Activated CD8-positive, alpha-beta memory T cell treated with anti-CD3 and anti-CD28 coated beads, Interleukin-2, amount 50 U/mL, for 48 hours (primary cell): ENCODE data around the gene IRX3.
"Not testable (repeated sequence)": the region's sequence is repeated elsewhere in the genome, so short reads cannot be mapped to it uniquely, and the experiment has no call there.

Source experiments
- DNase-seq: peaks from one replicate; pipeline ENCODE4 v3.0.0-alpha.2; 2020

Gene IRX3

DNA sequence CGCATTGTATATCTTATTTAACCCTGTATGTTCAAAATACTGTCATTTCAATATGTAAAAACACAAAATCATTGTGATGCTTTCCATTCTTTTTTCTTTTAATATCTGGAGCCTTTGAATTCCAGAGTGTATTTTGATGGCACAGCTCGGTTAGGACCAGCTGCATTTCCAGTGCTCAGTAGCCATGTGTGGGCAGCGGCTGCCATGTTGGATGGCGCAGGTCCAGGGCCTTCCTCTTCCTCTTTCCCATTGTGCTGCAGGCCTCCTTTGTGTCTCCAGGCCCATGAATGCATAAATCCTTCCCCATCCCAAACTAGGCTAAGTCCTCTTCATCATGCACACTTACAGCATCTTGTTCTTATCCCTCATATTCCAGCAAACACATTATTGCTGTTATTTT is 13.0 kb downstream of the IRX3 start:
- DNase-seq: no peak

DNA sequence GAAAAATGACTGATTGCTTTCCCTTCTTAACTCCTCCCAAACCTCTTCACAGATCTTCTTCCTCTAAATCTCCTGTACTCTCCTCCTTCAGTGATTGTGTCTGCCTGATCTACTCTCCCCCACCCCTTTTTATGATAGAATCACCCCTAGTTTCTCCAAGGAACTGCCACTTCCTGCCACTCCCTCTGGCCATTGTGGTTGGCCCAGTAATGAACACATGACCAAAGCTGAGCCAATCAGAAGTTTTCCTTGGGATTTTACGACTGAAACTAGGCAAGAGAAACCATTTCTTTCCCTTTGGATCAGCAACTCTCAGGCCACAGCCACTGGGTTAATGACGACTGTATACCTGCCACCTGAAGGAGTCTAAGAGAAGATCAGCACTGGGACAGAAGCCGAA is 15.9 kb downstream of the IRX3 start:
- DNase-seq: no peak

- DNase-seq: no peak
These were observed 17.1 kb downstream of the IRX3 start for GRCh38 chr16:54269461-54269860.

DNA sequence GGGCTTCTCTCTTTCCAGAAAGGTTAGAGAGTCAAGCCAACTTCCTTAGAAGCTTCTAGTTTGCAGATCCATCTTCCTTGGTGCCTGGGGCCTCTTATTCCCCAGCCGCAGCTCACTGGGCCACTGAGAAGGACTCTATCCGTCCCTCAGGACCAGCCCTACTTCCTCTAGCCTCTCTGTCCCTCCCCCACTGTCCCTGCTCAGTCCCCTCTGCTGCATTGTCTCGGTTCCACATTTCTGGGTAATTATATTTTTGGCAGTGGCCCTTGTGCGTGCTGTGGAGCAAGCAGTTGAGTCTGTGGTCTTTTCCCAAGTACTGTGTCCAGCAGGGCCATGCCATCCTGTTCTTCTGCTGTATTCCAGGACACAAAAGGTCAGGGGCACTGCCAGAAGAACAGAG is 17.8 kb downstream of the IRX3 start:
- peak; percentile 15 for DNase-seq

- peak; percentile 1 for DNase-seq
These were observed 18.2 kb downstream of the IRX3 start for GRCh38 chr16:54268340-54268739.

DNA sequence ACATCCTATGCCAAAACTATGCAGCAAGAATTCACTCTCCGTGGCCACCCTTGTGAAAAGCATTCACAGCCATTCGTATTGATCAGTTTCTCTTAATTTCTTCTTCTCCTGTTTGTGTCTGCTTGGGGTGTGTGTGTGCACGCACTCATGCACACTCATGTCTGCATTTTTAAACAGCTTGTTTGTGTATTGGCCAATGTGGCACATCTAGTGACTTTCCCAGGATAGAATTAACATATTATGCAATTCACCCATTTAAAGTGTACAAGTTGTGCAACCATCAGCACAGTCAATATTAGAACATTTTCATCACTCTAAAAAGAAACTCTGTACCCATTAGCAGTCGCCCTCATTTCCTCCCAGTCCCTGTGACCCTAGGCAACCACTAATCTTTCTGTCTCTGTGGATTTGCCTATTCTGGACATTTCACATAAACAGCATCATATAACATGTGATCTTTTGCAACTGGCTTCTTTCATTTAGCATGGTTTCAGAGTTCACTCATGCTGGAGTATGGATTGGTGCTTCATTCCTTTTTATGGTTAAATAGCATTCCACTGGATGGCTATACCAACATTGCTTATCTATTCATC is 20.1 kb downstream of the IRX3 start:
- DNase-seq: no peak

- no peak for DNase-seq
These were observed 20.9 kb downstream of the IRX3 start for GRCh38 chr16:54265575-54266107.

DNA sequence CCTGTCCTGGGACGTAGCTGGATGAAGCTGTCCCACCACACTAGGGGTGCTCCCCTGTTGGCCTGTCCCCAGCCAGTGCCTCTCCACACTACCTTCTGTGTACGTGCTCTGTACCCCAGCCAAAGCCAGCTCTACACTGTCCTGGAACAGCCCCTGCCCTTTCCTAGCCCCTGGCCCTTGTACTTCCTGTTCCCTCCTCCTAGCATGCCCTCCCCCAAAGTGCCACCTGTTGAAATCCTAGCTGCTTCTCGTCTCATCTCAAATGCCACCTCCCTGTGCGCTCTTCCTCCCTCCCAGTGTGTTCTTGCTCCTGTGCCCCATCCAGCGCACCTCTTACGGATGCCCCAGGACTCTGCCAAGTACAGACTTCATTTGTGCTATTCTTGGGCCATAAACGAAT is 33.5 kb downstream of the IRX3 start:
- DNase-seq: no peak

- DNase-seq: no peak
These were observed 37.5 kb downstream of the IRX3 start for GRCh38 chr16:54248863-54249710.

DNA sequence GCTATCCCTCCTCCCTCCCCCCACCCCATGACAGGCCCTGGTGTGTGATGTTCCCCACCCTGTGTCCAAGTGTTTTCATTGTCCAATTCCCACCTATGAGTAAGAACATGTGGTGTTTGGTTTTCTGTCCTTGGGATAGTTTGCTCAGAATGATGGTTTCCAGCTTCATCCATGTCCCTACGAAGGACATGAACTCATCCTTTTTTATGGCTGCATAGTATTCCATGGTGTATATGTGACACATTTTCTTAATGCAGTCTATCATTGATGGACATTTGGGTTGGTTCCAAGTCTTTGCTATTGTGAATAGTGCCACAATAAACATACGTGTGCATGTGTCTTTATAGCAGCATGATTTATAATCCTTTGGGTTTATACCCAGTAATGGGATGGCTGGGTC is 38.9 kb downstream of the IRX3 start:
- not testable (repeated sequence) for DNase-seq

GRCh38 chr16:54246454-54246821 is 40.1 kb downstream of the IRX3 start:
- DNase-seq: no peak

DNA sequence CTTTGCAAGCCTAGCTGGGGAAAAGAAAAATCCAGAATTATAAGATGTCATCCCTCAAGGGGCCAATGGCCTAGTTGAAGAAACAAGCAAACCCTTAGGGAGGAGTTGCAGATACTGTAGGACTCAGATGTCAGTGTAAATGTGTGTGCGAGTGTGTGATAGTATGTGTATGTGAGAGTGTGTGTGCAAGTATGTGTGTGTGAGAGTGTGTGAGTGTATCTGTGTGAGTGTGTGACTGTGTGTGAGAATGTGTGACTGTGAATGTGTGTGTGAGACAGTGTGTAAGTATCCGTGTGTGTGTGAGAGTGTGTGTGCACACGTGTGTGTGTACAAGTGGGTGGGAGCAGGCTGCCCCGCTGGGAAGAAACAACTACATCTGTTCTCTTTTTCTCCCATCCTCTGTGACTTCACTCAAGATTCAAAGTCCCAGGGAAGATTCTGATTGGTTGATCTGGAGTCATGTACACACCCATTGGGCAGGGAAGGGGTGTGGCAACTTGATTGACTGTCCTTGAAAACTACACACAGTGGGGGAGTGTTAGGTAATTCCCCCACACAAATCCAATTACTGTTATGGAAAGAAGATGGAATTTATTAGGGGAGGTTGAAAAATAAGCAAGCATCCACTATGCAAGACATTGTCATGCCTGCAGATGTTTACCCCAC is 40.7 kb downstream of the IRX3 start:
- no peak for DNase-seq

- DNase-seq: no peak
These were observed 42.3 kb downstream of the IRX3 start for GRCh38 chr16:54244061-54244886.

- DNase-seq: no peak
These were observed 43.4 kb downstream of the IRX3 start for GRCh38 chr16:54243202-54243601.

DNA sequence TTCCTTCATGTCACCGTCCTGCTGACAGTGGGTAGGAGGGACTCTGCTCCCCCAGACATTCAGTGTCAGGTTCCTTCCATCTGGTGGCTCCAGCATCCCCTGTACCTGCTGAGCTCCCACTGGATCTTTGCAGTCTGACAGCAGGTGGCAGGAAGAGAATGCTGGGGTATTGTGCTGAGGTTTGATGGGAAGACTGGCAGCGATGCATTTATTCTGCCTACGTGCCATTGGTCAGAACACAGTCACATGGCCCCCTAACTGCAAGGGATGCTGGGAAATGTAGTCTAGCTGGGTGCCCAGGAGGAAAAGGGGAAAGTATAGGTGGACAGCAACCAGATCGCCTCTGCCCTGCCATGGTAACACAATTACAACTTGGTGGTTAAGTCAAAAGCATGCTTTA is 44.4 kb downstream of the IRX3 start:
- no peak for DNase-seq

DNA sequence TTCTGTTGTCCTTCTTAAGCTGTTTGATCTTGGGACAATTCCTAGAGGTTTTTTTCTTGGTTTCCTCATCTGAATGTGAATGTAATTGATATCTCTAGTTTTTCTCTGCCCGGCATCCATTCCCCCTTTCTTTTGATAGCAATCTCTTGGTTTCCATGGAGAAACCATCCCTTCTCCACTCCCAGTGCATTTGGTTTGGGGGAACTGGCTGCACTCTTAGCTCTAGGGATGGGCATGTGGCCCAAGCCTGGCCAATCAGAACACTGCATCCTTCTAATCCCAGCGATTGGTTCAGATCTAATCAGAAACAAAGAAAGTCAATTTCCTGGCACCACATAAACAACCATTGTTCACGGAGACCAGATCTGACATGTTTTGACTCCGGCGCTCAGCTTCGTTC is 45.1 kb downstream of the IRX3 start:
- no peak for DNase-seq

DNA sequence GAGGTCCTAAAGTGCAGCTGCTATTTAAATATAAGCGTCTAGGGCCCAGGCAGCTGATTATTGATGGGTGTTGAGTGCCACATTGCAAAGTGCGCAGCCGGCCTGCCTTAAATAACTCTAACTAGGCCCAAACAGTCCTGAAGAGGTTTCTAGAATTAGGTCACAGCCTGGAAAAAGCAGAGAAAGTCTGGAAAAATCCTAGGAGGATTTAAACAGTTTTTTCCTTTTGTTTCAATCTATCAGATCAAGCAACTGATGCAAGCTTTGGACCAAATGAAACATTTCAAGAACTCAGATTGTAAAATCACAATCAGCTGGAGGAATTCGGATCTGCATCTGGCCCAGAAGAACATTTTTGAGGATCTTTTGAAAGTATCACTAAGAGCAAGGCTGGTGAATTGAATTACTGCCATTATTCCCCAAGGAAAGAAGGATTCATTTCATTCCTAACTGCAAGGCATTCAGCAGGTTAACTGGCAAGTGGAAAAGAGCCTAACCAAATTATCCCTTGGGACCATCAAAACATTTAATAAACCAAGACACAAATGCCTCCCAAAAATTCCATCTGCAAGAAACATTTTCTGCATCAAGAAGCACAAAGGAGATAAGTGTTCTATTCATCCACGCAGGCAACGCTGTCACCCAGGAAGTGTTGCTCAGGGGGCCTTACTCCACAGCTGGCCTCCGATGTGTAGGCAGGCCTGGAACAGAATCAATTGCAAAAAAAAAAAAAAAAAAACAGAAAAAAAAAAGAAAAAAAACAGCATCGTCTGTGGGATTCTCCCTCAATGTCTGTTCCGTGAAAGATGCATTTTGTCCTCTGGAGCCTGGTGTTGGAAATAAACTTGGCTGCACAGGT is 46.1 kb downstream of the IRX3 start:
- DNase-seq: no peak

DNA sequence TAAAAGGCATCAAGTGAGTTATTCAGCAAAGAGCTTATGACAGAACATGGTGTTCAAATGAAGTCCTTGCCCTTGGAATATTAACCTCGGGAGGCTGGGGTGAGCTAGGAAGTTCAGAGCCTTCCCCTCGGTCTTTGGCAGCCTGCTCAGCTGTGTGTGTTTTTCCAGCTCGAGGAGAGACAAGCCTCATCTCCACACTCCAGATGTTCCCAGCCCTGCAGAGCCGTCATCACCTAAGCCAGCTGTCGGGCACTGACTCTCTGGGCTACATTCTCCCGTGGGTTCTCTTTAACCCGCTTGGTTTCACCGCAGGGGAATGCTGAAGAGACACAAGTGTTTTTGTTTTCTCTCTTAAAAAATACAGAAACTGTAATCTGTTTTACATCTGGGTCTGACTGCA is 47.1 kb downstream of the IRX3 start:
- DNase-seq: no peak

- DNase-seq: no peak
These were observed 49.8 kb downstream of the IRX3 start for GRCh38 chr16:54236773-54237172.

GRCh38 chr16:54233615-54234014 is 53.0 kb downstream of the IRX3 start:
- no peak for DNase-seq
